GM19099 (cell line): ENCODE measurements around the gene DIS3.
A peak's percentile ranks its signal among the peaks of the same experiment; 100 is the strongest.

ENCODE experiments used
- POLR2A ChIP-seq: IDR thresholded peaks from 3 replicates; pipeline ENCODE4 v1.6.1; 2011; ENCODE audit warnings: low read depth; ENCODE audit not compliant: insufficient read length; ENCODE audit errors: extremely low read depth

Gene DIS3

GRCh38 chr13:72781451-72782439 is at the start of gene DIS3, which contains the start of gene PIBF1:
Gene DIS3 (minus strand): TSS chr13:72781900. CDS start chr13:72781832, 68 bp downstream.
Gene PIBF1 (plus strand): TSS chr13:72782133. CDS start chr13:72783470, 1,337 bp downstream.
- TF ChIP-seq POLR2A = peak; percentile 84

- TF ChIP-seq POLR2A = no peak
Measured at GRCh38 chr13:72823724-72824123, 42.0 kb upstream of the DIS3 start.

GRCh38 chr13:72823081-72823480 is 41.4 kb upstream of the DIS3 start:
- TF ChIP-seq POLR2A = no peak

GRCh38 chr13:72820898-72821279 is 39.2 kb upstream of the DIS3 start:
- TF ChIP-seq POLR2A = no peak

- TF ChIP-seq POLR2A = no peak
Measured at GRCh38 chr13:72820156-72820897, 38.6 kb upstream of the DIS3 start.

- TF ChIP-seq POLR2A = no peak
Measured at GRCh38 chr13:72808917-72809500, 27.3 kb upstream of the DIS3 start.

- no peak for TF ChIP-seq POLR2A
Measured at GRCh38 chr13:72805676-72806346, 24.1 kb upstream of the DIS3 start.

- no peak for TF ChIP-seq POLR2A
Measured at GRCh38 chr13:72804301-72804700, 22.6 kb upstream of the DIS3 start.

- TF ChIP-seq POLR2A = no peak
Measured at GRCh38 chr13:72798817-72799216, 17.1 kb upstream of the DIS3 start.

GRCh38 chr13:72792640-72793039 is 10.9 kb upstream of the DIS3 start:
- no peak for TF ChIP-seq POLR2A

- no peak for TF ChIP-seq POLR2A
Measured at GRCh38 chr13:72788831-72789230, 7.1 kb upstream of the DIS3 start.

- no peak for TF ChIP-seq POLR2A
Measured at GRCh38 chr13:72782717-72783116, 1.0 kb upstream of the DIS3 start.

GRCh38 chr13:72774019-72774418 is 7.7 kb downstream of the DIS3 start:
- TF ChIP-seq POLR2A = no peak

GRCh38 chr13:72763411-72763810 is 18.3 kb downstream of the DIS3 start:
- TF ChIP-seq POLR2A = no peak

- TF ChIP-seq POLR2A = no peak
Measured at GRCh38 chr13:72760189-72760588, 21.5 kb downstream of the DIS3 start.
